ENCODE measurements around the gene CCSAP.
"Not testable (repeated sequence)": the region's sequence is repeated elsewhere in the genome, so short reads cannot be mapped to it uniquely, and the experiment has no call there.

CCSAP gene

GRCh38 chr1:229325401-229325800, 17.4 kb downstream of the CCSAP start:
- no peak for DNase-seq

- no peak for DNase-seq
Observed at GRCh38 chr1:229323885-229324553, 18.8 kb downstream of the CCSAP start.

GRCh38 chr1:229323201-229323600, 19.6 kb downstream of the CCSAP start:
- DNase-seq = no peak

- no peak for DNase-seq
Observed at GRCh38 chr1:229319487-229319886, 23.4 kb downstream of the CCSAP start.

- DNase-seq = no peak
Observed at GRCh38 chr1:229318056-229318455, 24.8 kb downstream of the CCSAP start.

- DNase-seq = no peak
Observed at GRCh38 chr1:229316166-229316565, 26.7 kb downstream of the CCSAP start.

- DNase-seq = no peak
Observed at GRCh38 chr1:229310833-229311232, 32.0 kb downstream of the CCSAP start.

- DNase-seq = no peak
Observed at GRCh38 chr1:229309684-229310083, 33.2 kb downstream of the CCSAP start.

- DNase-seq = no peak
Observed at GRCh38 chr1:229309074-229309473, 33.8 kb downstream of the CCSAP start.

GRCh38 chr1:229305392-229305791, 37.5 kb downstream of the CCSAP start:
- no peak for DNase-seq

GRCh38 chr1:229303855-229304254, 39.0 kb downstream of the CCSAP start:
- DNase-seq = no peak

GRCh38 chr1:229302740-229303139, 40.1 kb downstream of the CCSAP start:
- no peak for DNase-seq

- DNase-seq = no peak
Observed at GRCh38 chr1:229300099-229300757, 42.6 kb downstream of the CCSAP start.

GRCh38 chr1:229298887-229299503, 43.9 kb downstream of the CCSAP start:
- DNase-seq = no peak

GRCh38 chr1:229298420-229298819, 44.4 kb downstream of the CCSAP start:
- DNase-seq = no peak

- no peak for DNase-seq
Observed at GRCh38 chr1:229297746-229298145, 45.1 kb downstream of the CCSAP start.

- DNase-seq = no peak
Observed at GRCh38 chr1:229296541-229296941, 46.3 kb downstream of the CCSAP start.

- DNase-seq = no peak
Observed at GRCh38 chr1:229295745-229296144, 47.1 kb downstream of the CCSAP start.

- DNase-seq = no peak
Observed at GRCh38 chr1:229293528-229294204, 49.2 kb downstream of the CCSAP start.

- not testable (repeated sequence) for DNase-seq
Observed at GRCh38 chr1:229291686-229292085, 51.2 kb downstream of the CCSAP start.

GRCh38 chr1:229288516-229288915, 54.3 kb downstream of the CCSAP start:
- no peak for DNase-seq

- DNase-seq = no peak
Observed at GRCh38 chr1:229287267-229287666, 55.6 kb downstream of the CCSAP start.

- no peak for DNase-seq
Observed at GRCh38 chr1:229286099-229286766, 56.6 kb downstream of the CCSAP start.
